Islet of Langerhans (tissue), 1 donor: Measurements from ENCODE around the gene BACH2.

Experiments
- FAIRE-seq: peaks from one replicate; lab custom pipeline; 2011; peaks lifted over from hg19 to GRCh38; lab: Jason Lieb, UNC

The BACH2 gene

GRCh38 chr6:89888871-89889270 lies 407.8 kb downstream of the BACH2 start:
- no peak for FAIRE-seq

- no peak for FAIRE-seq
Observed at GRCh38 chr6:89888138-89888514, 408.5 kb downstream of the BACH2 start.

- no peak for FAIRE-seq
Observed at GRCh38 chr6:89887452-89888137, 409.0 kb downstream of the BACH2 start.

- FAIRE-seq = no peak
Observed at GRCh38 chr6:89886378-89887120, 410.1 kb downstream of the BACH2 start.
